Stimulated activated CD8-positive, alpha-beta memory T cell treated with anti-CD3 and anti-CD28 coated beads, Interleukin-4, amount 100 ng/mL, for 1 hour (primary cell): ENCODE measurements around the gene TMED9.
A peak's percentile ranks its signal among the peaks of the same experiment; 100 is the strongest.
"Not testable (repeated sequence)": the region's sequence is repeated elsewhere in the genome, so short reads cannot be mapped to it uniquely, and the experiment has no call there.

Experiments used
- DNase-seq, 2 donors: peaks; one replicate each; pipeline ENCODE4 v3.0.0-alpha.2; 2020; ENCODE audit warnings: low read depth in 2 of 2, low spot score in 1 of 2

Gene TMED9

DNA sequence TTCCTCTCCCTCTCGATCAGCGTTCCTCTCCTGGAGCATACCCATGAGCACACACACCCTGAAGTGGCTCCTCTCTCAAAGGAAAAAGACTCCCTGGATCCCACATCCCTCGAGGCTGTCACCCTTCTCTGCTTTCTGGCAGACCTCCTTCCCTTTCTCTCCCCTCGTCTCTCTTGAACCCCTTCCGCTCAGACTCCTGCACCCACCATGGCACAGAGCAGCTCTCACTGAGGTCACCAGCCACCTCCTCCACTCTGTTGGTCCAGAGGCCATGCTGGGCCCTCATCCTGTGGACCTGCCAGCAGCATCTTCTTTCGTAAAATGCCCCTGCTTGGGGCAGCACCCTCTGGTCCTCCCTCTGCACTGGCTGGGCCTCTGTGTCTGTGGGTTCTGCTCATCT lies 13.7 kb downstream of the TMED9 start:
- DNase-seq = no peak

DNA sequence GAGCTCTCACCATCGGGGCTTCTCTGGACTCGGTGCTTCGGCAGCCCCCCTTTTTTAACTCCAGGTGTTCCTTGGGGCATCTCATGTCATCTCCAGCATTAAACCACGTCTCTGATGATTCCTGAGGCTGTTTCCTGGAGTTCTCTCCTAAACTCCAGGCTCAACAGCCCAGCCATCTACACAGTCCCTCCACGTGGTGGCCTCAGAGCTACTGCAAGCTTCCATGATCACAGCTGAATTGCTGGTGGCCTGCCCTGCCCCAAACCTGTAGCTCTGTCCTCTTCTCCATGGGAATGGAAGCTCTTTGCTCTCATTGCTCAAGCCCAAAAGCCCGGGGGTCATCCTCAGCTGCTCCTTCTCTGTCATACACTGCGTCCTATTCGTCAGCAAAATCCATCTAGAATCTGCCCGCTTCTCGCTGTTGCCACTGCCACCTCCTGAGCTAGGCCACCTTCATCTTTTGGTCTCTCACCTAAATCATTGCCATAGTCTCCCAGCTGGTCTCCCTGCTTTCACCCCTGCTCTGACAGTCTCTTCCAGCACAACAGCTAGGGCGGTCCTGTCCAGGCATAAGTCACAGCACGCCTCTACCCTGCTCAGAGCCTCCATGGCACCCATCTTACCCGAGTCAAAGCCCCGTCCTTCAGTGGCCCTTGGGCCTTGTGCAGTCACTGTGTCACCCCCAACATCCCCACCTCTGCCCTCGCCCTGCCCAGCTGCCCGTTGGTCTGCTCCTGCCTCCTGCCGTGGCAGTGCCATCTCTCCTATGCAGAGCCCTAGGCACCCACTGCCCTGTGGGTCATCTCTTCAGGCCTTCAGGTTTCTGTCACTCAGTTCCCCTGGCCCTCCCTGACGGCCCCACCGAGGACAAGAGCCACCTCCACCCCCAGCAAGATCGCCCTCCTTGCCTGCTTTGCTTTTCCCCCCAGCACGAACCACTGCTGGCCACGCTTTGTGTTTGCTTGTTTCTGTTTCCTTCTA lies 14.4 kb downstream of the TMED9 start:
- no peak for DNase-seq

DNA sequence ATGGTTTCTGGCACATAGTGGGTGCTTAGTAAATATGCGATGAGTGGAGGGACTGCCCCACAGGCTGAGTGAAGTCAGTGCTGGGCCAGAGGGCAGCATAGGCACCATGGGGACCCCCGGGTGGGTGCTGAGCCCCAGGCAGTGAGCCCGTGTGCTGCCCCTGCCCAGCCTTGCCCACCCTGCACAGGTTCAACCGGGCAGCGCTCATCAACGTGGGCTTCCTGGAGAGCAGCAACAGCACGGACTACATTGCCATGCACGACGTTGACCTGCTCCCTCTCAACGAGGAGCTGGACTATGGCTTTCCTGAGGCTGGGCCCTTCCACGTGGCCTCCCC lies 15.1 kb downstream of the TMED9 start:
- no peak for DNase-seq

DNA sequence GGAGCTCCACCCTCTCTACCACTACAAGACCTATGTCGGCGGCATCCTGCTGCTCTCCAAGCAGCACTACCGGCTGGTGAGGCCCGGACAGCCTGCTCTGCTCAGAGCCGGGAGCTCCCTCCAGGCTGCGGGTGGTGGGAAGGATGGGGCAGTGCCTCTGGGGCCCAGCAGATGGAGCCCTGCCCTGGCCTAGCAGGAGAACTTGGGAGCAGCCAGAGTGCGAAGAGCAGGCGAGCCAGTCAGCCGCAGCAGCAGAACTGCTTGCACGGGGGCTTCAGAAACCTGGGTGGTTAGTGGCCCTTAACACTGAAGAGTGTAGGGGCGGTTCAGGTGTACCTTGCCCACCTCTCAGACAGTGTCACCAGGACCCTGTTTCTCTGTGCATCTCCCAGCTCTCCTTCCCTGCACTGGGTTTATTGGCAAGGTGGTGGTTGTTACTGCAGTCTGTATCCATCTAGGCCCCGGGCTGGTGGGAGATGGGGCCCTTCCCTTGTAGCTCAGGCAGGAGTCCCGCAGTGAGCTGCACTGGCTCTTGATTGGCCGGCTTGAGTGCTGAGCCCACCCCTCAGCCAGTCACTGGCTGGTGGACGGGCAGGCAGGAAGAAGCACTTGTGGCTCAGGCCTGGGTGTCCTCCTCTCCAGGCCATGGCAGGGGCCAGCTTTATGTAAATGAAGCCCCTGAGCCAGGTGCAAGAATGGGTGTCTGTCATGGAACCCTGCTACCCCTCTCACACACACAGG lies 15.6 kb downstream of the TMED9 start:
- DNase-seq = peak in 1 of 2 donors; percentile 31

DNA sequence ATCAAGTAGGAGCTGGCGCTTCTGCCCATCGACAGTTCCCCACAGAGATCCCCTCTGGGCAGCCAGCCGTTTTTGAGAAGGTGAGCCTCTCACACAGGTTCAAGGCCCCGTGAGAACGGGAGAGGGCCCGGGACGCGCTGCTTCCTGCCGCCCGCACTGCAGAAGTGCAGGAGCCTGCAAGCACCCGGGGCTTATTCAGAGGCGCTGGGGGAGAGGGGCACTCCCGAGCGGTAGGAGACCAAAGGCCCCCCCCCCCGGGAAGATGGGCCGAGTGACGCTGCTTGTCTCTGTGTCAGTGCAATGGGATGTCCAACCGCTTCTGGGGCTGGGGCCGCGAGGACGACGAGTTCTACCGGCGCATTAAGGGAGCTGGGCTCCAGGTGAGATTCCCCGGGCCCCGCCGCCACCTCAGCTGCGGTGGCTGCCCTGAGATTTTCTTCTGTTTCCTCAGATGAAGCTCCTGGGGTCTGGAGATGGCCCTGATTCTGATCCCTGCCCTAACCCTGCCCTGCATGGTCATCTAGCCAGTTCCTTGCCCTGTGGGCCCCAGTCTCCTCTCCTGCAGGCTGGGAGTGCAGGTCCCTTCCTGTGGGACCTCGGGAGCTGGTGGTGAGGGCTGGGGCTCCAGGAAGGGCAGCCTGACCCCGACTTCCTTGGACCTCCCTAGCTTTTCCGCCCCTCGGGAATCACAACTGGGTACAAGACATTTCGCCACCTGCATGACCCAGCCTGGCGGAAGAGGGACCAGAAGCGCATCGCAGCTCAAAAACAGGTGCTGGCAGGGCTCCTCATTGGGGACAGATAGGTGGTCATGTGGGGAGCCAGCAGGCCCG lies 16.5 kb downstream of the TMED9 start:
- no peak for DNase-seq

DNA sequence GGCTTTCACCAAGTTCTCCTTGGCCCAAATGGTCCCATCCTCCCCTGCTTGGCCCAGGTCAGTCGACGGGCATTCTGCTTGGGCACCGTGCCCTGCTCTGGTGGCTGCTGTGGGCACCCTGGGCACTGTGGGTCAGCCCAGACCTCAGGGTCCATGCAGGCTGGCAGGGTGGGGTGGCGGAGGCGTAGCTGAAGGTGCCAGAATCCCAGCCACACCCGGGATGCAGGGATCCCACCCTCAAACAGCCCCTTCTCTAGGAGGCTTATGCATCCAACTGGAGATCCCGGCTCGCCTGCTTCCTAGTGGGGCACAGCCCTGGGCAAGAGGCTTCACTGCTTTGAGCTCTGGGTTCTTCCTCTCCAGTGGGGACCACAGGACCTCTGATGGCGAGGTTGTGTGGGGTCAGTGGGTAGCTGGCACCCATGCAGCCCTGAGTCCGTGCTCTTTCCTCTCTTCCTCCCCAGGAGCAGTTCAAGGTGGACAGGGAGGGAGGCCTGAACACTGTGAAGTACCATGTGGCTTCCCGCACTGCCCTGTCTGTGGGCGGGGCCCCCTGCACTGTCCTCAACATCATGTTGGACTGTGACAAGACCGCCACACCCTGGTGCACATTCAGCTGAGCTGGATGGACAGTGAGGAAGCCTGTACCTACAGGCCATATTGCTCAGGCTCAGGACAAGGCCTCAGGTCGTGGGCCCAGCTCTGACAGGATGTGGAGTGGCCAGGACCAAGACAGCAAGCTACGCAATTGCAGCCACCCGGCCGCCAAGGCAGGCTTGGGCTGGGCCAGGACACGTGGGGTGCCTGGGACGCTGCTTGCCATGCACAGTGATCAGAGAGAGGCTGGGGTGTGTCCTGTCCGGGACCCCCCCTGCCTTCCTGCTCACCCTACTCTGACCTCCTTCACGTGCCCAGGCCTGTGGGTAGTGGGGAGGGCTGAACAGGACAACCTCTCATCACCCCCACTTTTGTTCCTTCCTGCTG lies 17.4 kb downstream of the TMED9 start:
- no peak for DNase-seq

DNA sequence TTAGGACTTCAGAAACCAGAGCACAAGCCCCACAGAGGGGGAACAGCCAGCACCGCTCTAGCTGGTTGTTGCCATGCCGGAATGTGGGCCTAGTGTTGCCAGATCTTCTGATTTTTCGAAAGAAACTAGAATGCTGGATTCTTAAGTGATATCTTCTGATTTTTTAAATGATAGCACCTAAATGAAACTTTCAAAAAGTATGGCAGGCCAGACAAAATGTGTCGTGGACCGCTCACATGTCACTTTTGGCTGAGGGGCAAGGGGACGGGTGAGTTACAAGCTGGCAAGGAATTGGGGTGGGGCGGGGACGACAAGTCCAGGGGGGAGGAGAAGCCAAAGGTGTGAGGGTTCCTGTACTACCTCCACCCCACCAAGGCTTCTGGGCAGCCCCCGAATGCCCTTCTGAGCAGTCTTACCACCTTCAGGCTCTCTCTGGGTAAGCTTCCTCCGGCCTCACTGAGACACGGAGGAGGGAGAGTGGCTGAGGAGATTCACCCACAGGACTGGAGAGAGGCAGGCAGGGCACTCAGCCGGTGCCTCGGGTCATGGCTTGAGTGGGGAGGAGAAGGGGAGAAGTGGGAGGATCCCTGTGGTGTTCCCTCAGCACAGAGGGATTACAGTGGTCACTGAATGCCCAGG lies 18.2 kb downstream of the TMED9 start:
- DNase-seq = no peak

DNA sequence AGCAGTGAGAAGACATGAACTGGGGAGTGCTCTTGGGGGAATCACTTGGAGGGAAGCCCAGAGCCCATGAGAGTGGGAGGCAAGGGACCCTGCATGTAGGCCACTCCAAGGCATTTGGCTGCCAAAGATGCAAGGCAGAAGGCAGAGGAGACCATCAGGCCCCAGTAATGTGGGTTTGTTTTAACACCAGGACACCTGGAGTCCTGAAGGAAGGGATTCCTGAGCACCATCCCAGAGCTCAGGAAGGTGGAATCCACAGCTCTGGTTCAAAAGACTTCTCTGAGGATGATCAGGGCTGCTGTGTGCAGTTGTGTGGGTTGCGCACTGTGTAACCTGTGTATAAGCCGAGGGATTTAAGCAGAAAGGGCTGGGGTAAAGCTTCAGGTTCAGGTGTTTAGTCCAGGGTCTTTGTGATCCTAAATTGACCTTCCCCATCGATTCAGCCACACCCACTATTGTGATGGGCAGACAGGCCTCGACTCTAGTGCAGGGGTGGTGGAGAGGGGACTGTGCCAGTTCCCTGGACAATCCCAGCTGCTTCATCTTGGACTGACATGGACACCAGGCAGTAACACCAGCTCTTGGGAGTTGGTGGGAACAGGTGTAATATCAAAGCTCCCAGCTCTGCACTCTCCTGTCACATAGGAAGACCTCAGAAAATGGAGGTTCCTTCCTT lies 18.9 kb downstream of the TMED9 start:
- DNase-seq = no peak

DNA sequence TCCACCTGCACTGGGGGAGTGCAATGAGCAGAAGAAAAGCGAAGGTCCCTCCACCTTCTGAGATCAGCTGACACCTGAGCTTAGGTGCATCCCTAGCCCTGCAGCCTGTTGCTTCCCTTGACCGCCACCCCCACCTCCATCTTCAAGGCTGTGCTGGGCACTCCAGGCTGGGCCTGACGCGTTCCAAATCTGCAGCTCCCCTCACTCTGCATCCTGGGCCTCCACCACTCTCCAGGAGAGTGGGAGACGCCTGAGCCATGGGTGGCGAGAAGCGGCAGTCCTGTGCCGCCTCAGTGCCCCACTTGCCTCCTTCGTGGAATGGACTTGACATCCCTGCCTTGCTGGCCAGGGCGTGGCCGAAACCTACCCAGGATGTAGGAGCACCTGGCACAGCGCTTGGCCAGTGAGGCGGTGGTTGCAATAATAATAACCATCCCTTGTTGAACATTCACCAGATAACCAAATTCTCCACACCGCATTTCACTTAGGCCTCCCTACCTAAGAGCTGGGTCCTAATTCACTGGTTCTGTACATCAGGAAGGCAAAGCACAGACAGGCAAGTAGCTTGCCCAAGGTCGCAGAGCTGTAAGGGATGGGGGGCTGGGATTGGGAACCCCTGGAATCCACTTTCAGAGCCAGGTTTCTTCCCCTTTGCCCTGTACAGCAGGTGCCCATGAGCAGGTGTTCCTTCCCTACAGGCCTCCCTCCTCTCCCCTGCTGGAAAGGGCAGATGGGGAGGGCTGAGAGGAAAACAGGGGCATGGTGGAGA lies 19.6 kb downstream of the TMED9 start:
- no peak for DNase-seq

DNA sequence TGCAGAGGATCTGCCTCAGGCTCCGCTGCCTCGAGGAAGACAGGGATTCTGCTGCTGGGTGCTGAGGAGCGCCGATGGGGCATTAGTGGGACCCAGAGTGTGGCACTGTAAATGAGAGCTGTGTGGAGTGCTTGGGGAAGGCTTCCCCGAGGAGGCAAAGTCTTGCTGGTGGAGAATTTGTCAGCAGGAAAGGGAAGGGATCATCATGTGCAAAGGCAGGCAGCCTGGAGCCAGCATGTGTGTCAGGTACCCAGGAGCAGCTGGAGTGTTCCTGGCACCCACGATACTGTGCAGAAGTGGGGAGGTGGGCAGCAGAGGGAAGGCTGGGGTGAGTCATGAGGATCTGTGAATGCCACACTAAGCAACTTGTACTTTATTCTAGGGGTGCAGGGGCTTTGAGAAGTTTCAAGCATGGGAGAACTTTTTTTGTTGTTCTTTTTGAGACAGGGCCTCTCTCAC lies 20.2 kb downstream of the TMED9 start:
- DNase-seq = no peak

DNA sequence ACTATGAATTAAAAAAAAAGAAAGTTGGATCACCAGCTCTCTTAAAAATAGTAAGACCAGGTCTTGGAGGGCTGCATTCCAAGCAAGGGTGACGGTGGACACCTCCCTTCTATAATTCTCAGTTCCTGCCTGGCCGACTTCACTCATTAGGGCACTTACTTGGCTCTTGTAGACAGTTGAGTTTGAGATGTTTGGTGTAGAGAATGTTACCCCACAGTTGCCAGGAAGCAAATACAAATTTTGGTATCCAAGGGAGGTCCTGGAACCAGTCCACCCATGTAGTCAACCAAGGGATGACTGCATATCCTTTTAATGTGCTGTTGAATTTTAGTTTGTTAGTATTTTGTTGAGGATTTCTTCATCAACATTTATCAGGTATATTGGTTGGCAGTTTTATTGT lies 28.6 kb downstream of the TMED9 start:
- DNase-seq = no peak

DNA sequence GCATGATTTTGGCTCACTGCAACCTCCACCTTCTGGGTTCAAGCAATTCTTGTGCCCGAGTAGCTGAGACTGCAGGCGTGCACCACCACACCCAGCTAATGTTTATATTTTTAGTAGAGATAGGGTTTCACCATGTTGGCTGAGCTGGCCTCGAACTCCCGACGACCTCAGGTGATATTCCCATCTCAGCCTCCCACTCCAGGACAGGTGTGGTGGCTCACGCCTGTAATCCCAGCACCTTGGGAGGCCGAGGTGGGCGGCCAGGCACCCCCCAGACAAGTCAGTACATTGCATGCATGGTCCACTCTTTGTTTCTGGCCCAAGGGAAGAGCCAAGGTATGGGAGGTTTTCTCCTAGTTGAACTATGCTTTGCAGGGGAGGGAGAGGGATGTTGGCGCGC lies 32.2 kb downstream of the TMED9 start:
- DNase-seq = not testable (repeated sequence)

DNA sequence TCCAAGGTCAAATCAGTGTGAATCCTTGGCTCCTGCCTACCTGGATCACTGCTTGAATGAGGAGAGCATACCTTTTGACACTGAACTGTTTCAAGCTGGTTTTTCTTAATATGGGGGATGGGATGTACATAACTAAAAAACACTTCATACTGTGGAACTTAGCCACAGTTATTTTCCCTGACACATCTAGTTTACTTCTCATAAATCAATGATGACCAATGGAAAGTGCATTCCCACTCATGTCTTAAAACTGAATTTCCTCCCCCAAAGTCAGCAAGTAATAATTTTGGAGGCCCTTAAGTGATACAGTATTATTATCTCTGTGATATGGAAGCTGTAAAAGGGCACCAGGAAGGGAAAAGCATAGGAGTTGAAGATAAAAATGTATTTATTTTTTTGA lies 38.2 kb downstream of the TMED9 start:
- DNase-seq = not testable (repeated sequence)

DNA sequence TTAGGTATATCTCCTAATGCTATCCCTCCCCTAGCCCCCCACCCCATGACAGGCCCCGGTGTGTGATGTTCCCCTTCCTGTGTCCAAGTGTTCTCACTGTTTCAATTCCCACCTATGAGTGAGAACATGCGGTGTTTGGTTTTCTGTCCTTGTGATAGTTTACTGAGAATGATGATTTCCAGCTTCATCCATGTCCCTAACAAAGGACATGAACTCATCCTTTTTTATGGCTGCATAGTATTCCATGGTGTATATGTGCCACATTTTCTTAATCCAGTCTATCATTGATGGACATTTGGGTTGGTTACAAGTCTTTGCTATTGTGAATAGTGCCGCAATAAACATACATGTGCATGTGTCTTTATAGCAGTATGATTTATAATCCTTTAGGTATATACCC lies 42.9 kb downstream of the TMED9 start:
- not testable (repeated sequence) for DNase-seq

DNA sequence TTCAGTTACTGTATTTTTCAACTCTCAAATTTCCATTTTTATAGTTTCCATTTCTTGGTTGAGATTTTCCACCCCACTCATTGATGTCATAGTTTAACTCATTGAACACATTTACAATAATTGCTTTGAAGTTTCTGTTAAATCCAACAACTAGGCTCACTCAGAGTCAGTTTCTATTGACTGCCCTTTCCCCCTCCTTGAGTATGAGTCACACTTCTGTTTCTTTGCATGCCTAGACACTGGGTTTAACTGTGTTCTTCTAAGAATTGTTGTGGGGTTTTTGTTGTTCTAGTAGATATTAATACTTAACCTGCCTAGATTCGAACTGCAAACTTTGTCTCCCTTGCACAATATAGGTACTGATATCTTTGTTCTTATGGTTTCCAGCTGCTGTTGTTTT lies 53.5 kb downstream of the TMED9 start:
- not testable (repeated sequence) for DNase-seq
